Naive thymus-derived CD8-positive, alpha-beta T cell (primary cell): Measurements from ENCODE around the gene SARNP. TPM values are rescaled to one million over a fixed set of nuclear protein-coding genes. Genes with fewer than 3 reads are reported as not detected.
A peak's percentile ranks its signal among the peaks of the same experiment; 100 is the strongest.

ENCODE experiments used
- ATAC-seq, 2 donors: fragments of 150-1000 bp; cut with Tn5 transposase in 1 of 2; sonication (Bioruptor Pico), chemical (Tn5 transposase) in 1 of 2; 1 replicate in 1 of 2; 2 replicates in 1 of 2; pipeline ENCODE4 v1.10.0; 2021; ENCODE audit warnings: mild to moderate bottlenecking in 2 of 2, moderate library complexity in 2 of 2
- POLR2A ChIA-PET: fragments of 350-600 bp; sonication (Branson Sonifier 250); formaldehyde crosslinking; loops from one replicate; lab custom pipeline; 2021; ENCODE audit warnings: antibody characterized with exemption; lab: Charles Lee
- DNase-seq, 10 donors: peaks; one replicate each; pipeline versions ENCODE4 v3.0.0 to v3.0.0-alpha.2; 2020 to 2022
- H3K27ac Mint-ChIP-seq, 10 donors: one replicate each; pipeline ENCODE4 v1.8.0; 2020 to 2022; ENCODE audit warnings: mild to moderate bottlenecking in 10 of 10, mixed read lengths in 10 of 10, moderate library complexity in 4 of 10, inconsistent platforms in 1 of 10
- H3K27me3 Mint-ChIP-seq, 5 donors: one replicate each; pipeline ENCODE4 v1.8.0; 2021 to 2022; ENCODE audit warnings: mixed read lengths in 5 of 5
- H3K36me3 Mint-ChIP-seq, 3 donors: one replicate each; pipeline ENCODE4 v1.8.0; 2020 to 2022; ENCODE audit warnings: mixed read lengths in 3 of 3, mild to moderate bottlenecking in 2 of 3, inconsistent platforms in 1 of 3
- H3K4me1 Mint-ChIP-seq, 4 donors: one replicate each; pipeline ENCODE4 v1.8.0; 2021 to 2022; ENCODE audit warnings: mixed read lengths in 4 of 4
- H3K4me3 Mint-ChIP-seq, 10 donors: one replicate each; pipeline ENCODE4 v1.8.0; 2020 to 2022; ENCODE audit warnings: mild to moderate bottlenecking in 10 of 10, mixed read lengths in 10 of 10, moderate library complexity in 6 of 10, inconsistent platforms in 1 of 10
- H3K9me3 Mint-ChIP-seq, 9 donors: one replicate each; pipeline ENCODE4 v1.8.0; 2020 to 2022; ENCODE audit warnings: mixed read lengths in 9 of 9, mild to moderate bottlenecking in 3 of 9, inconsistent platforms in 1 of 9, moderate library complexity in 1 of 9
- polyA plus RNA-seq, 3 donors: library from polyadenylated mRNA; unstranded; fragments of 300-500 nt; fragmentation: Illumina TruSeq; gene quantifications; one replicate each; pipeline ENCODE4 v1.2.3, GENCODE V29; 2021
- total RNA-seq, 8 experiments: library from RNA in 2 of 8; stranded (reverse) in 2 of 8; gene quantifications; one replicate each; pipeline ENCODE4 v1.2.3 and lab custom pipeline; 2021 to 2026

Gene SARNP
- total and polyA plus RNA-seq, 5 experiments from 2014 or later, result 43.6 to 104 (median 93.6) TPM

DNA sequence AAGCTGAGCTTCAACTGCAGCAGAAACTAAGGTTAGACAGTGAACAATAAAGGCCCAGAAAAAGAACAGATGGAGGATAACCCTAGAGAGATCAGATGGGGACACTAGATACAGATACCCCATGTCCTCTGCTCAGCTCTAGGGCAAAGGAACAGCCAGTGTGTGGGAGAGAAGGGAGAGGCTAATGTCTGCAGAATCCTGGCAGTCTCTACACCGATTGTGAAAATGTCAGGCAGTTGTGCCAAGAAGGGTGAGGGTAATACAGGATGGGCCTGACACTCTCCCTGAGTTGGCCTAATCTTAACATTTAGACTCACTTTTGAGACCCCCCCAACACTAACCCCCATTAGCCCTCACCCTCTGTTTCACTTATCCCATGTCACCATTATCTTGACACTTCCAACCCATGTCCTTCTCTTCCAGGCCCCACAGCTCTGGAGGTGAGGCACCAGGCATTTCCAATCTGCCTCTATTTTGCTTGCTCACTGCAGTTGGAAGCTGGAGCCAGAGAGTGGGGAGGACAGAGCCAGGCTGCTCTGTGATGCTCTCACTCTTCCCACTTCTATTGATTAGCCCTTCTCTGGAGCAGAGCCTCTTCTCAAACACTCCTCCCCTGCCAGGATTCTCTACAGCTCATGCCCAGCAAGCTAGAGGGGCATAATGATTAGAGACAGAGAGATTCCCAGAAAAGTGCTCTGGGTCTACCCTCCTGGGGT is 104.7 kb downstream of the SARNP start:
- H3K4me3 Mint-ChIP-seq, result no peak overlapping the region

DNA sequence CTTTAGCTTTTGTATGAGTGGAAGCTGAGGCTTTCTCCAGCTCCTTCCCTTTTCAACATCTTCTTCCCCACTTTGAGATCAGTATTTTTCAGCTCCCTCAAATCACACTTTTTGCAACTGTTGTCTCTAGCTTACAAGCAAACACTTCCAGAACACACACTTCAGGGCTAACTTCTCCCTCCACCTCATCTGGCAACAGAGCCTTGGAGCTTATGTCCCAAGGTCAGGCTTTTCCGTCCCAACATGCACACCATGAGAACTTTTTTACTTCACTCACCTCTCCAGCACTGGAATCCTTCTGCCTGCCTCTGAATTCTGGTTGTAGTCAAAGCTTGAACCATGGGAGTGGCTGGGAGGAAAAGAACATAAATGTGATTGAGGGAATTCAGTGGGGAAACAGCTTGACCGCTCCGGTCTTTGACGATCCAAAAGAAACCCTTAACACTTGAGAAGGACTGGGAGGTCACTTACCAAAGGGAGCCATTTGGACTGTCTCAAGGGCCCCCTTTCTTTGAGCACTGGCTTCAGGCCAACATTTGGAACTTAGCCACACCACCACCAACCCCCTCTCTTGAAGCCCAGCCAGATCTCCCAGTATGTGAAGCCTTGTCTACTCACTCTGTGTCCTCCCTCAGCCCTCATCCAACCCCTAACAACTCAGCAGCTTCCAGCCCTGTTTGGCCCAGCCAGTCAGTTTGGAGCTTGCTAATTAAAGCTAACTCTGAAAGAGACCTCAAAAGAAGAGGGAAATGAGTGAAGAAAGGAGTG is 105.6 kb downstream of the SARNP start:
- Mint-ChIP-seq H3K27ac (peak overlapping the region in 2 of 10 donors; percentile 42 to 66), H3K9me3 (peaks cover 0 to 3% (median 0%) of the 10 kb centered on the region in 9 donors), H3K27me3 (peaks cover 5 to 25% (median 20%) of the 10 kb centered on the region in 5 donors), H3K36me3 (peaks cover 0 to 3% (median 0%) of the 10 kb centered on the region in 3 donors), H3K4me3 (no peak overlapping the region), H3K4me1 (peaks cover 21 to 36% (median 34%) of the 10 kb centered on the region in 4 donors)
- no peak for DNase-seq
- POLR2A ChIA-PET, result no interaction called here
- no peak for ATAC-seq

More for the DNA sequence above, 104.7 kb downstream of the SARNP start:
- Mint-ChIP-seq H3K27ac (no peak overlapping the region), H3K27me3 (peaks cover 5 to 20% (median 17%) of the 10 kb centered on the region in 5 donors), H3K9me3 (peaks cover 0 to 3% (median 0%) of the 10 kb centered on the region in 9 donors), H3K4me1 (peaks cover 20 to 41% (median 39%) of the 10 kb centered on the region in 4 donors), H3K36me3 (peaks cover 0 to 3% (median 0%) of the 10 kb centered on the region in 3 donors)
- DNase-seq, result no peak
- POLR2A ChIA-PET, result no interaction called here
- no peak for ATAC-seq

DNA sequence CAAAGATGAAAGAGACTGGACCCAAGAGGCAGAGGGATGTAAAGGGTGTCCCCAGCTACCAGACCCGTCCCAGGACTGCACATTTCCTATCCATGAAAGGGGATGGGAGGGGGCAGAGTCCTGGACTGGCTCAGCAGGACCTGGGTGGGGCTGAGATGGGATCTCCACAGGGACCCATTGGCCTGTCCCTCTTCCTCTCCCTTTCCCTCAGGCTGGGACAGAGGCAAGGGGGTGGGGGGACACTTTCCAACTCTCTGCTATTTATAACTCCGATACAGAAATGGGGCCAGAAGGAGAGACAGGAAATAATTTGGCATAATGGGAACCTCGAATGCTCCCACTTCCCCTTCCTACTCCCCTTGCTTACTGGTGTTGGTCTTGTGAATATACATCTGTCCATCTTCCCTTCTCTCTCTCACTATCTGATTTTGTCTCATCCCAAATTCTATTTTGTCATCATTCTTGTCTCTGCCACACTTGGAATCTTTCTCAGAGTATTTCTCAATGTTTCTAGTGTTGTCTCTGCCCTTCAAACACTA is 108.8 kb downstream of the SARNP start:
- POLR2A ChIA-PET, result no interaction called here
- Mint-ChIP-seq H3K36me3 (no peaks in the 10 kb centered on the region), H3K27me3 (peaks cover 5 to 32% (median 24%) of the 10 kb centered on the region in 5 donors), H3K27ac (peak overlapping the region in 2 of 10 donors; percentile 21 to 49), H3K9me3 (no peaks in the 10 kb centered on the region), H3K4me3 (peak overlapping the region; percentile 64 to 92 (median 84)), H3K4me1 (peaks cover 17 to 23% (median 20%) of the 10 kb centered on the region in 4 donors)
- ATAC-seq, result no peak
- DNase-seq, result peak in 1 of 10 donors; percentile 22

GRCh38 chr12:55707841-55708694 is 109.5 kb downstream of the SARNP start, which contains the start of gene ITGA7:
ITGA7 (minus strand) TSS chr12:55707904; CDS start chr12:55707682, 222 bp downstream.
- peak in 9 of 10 donors; percentile 25 to 74 (median 46) for DNase-seq
- peak within 1 kb of the TSS in 6 of 10 donors; percentile 21 to 64 (median 36) for H3K27ac Mint-ChIP-seq
- peak; percentile 72 to 90 for ATAC-seq
- POLR2A ChIA-PET, result interaction anchor here (0.6 kb wide), 1 partner anchor 255 kb away, joined by 3 read pairs; no protein-coding TSS in a partner anchor
- H3K27me3 Mint-ChIP-seq, result peaks cover 5 to 32% (median 24%) of the 10 kb centered on the region in 5 donors
- peak within 1 kb of the TSS; percentile 73 to 92 (median 84) for H3K4me3 Mint-ChIP-seq
- H3K36me3 Mint-ChIP-seq, result no peaks in the 10 kb centered on the region
- peaks cover 17 to 23% (median 20%) of the 10 kb centered on the region in 4 donors for H3K4me1 Mint-ChIP-seq
- H3K9me3 Mint-ChIP-seq, result no peaks in the 10 kb centered on the region

Other genes starting within 250 kb of the SARNP start
- gene OR2AP1, start 245.3 kb downstream of the SARNP start, total RNA-seq, result not detected
- not detected for gene OR2AP1, start 245.3 kb downstream of the SARNP start, polyA plus RNA-seq
- gene OR10P1, start 180.8 kb downstream of the SARNP start, total RNA-seq, result not detected
- gene OR10P1, start 180.8 kb downstream of the SARNP start, polyA plus RNA-seq, result not detected
- 1 to 10 TPM; 5.2 to 7.0 TPM for gene ITGA7, start 109.8 kb downstream of the SARNP start, total RNA-seq
- gene ITGA7, start 109.8 kb downstream of the SARNP start, polyA plus RNA-seq, result 1 to 10 TPM in 2 of 3 donors, not detected in 1; 1.5 to 1.7 TPM
- 10 to 100 TPM; 62.9 to 65.7 TPM for gene BLOC1S1, start 101.7 kb downstream of the SARNP start, total RNA-seq
- gene BLOC1S1, start 101.7 kb downstream of the SARNP start, polyA plus RNA-seq, result 100 to 1,000 TPM in 2 of 3 donors, 10 to 100 TPM in 1; 84.3 to 133 (median 117) TPM
- gene RDH5, start 97.3 kb downstream of the SARNP start, total RNA-seq, result 10 to 100 TPM; 28.8 to 30.4 TPM
- gene RDH5, start 97.3 kb downstream of the SARNP start, polyA plus RNA-seq, result 1 to 10 TPM in 2 of 3 donors, not detected in 1; 1.0 to 1.4 TPM
- gene CD63, start 88.7 kb downstream of the SARNP start, total RNA-seq, result 10 to 100 TPM; 41.0 to 46.5 TPM
- gene CD63, start 88.7 kb downstream of the SARNP start, polyA plus RNA-seq, result 100 to 1,000 TPM; 119 to 412 (median 135) TPM
- gene GDF11, start 74.6 kb downstream of the SARNP start, total RNA-seq, result 1 to 10 TPM; 5.8 to 7.7 TPM
- 1 to 10 TPM in 1 of 3 donors, under 1 TPM in 2; 0.82 to 1.5 (median 0.99) TPM for gene GDF11, start 74.6 kb downstream of the SARNP start, polyA plus RNA-seq
- 10 to 100 TPM; 43.2 to 46.8 TPM for gene ORMDL2, start 317 bp upstream of the SARNP start, total RNA-seq
- 10 to 100 TPM; 71.6 to 92.5 (median 90.3) TPM for gene ORMDL2, start 317 bp upstream of the SARNP start, polyA plus RNA-seq
- 10 to 100 TPM; 34.7 to 35.0 TPM for gene DNAJC14, start 11.9 kb upstream of the SARNP start, total RNA-seq
- gene DNAJC14, start 11.9 kb upstream of the SARNP start, polyA plus RNA-seq, result 10 to 100 TPM; 31.0 to 39.6 (median 35.5) TPM
- under 1 TPM in 1 of 2 experiments, not detected in 1; 0.55 TPM for gene MMP19, start 25.2 kb upstream of the SARNP start, total RNA-seq
- not detected for gene MMP19, start 25.2 kb upstream of the SARNP start, polyA plus RNA-seq
- 10 to 100 TPM; 33.1 to 44.4 TPM for gene PYM1, start 110.2 kb upstream of the SARNP start, total RNA-seq
- gene PYM1, start 110.2 kb upstream of the SARNP start, polyA plus RNA-seq, result 10 to 100 TPM; 54.4 to 65.7 (median 55.0) TPM
- 1,000 to 10,000 TPM; 1,302 to 1,328 TPM for gene DGKA, start 113.4 kb upstream of the SARNP start, total RNA-seq
- gene DGKA, start 113.4 kb upstream of the SARNP start, polyA plus RNA-seq, result 100 to 1,000 TPM; 145 to 378 (median 232) TPM
- not detected for gene PMEL, start 148.3 kb upstream of the SARNP start, total RNA-seq
- under 1 TPM in 1 of 3 donors, not detected in 2; 0.15 TPM for gene PMEL, start 148.3 kb upstream of the SARNP start, polyA plus RNA-seq
- 10 to 100 TPM; 27.5 to 30.8 TPM for gene CDK2, start 149.1 kb upstream of the SARNP start, total RNA-seq
- gene CDK2, start 149.1 kb upstream of the SARNP start, polyA plus RNA-seq, result 10 to 100 TPM in 1 of 3 donors, 1 to 10 TPM in 2; 8.0 to 12.4 (median 9.5) TPM
- gene RAB5B, start 156.4 kb upstream of the SARNP start, total RNA-seq, result 10 to 100 TPM; 88.9 to 95.2 TPM
- gene RAB5B, start 156.4 kb upstream of the SARNP start, polyA plus RNA-seq, result 10 to 100 TPM; 61.6 to 69.4 (median 65.9) TPM
- gene SUOX, start 179.6 kb upstream of the SARNP start, total RNA-seq, result 1 to 10 TPM; 5.6 to 6.3 TPM
- under 1 TPM in 2 of 3 donors, not detected in 1; 0.10 to 0.58 TPM for gene SUOX, start 179.6 kb upstream of the SARNP start, polyA plus RNA-seq
- gene IKZF4, start 203.3 kb upstream of the SARNP start, total RNA-seq, result 1 to 10 TPM; 4.4 to 5.2 TPM
- gene IKZF4, start 203.3 kb upstream of the SARNP start, polyA plus RNA-seq, result under 1 TPM; 0.48 to 0.67 (median 0.53) TPM
- 10 to 100 TPM; 56.1 to 58.4 TPM for gene RPS26, start 224.2 kb upstream of the SARNP start, total RNA-seq
- gene RPS26, start 224.2 kb upstream of the SARNP start, polyA plus RNA-seq, result 1,000 to 10,000 TPM in 1 of 3 donors, 100 to 1,000 TPM in 2; 743 to 1,060 (median 810) TPM